Measurements from ENCODE around the gene CREB1. TPM values are rescaled to one million over a fixed set of nuclear protein-coding genes. Genes with fewer than 3 reads are reported as not detected.

The CREB1 gene
- total and polyA plus RNA-seq, 9 of the 15 experiments (the other 6 are each of a cell fraction or from before 2014, with no cell fraction given): 8.9 to 51.3 (median 19.5) TPM

- TF ChIP-seq, protein P1, sequence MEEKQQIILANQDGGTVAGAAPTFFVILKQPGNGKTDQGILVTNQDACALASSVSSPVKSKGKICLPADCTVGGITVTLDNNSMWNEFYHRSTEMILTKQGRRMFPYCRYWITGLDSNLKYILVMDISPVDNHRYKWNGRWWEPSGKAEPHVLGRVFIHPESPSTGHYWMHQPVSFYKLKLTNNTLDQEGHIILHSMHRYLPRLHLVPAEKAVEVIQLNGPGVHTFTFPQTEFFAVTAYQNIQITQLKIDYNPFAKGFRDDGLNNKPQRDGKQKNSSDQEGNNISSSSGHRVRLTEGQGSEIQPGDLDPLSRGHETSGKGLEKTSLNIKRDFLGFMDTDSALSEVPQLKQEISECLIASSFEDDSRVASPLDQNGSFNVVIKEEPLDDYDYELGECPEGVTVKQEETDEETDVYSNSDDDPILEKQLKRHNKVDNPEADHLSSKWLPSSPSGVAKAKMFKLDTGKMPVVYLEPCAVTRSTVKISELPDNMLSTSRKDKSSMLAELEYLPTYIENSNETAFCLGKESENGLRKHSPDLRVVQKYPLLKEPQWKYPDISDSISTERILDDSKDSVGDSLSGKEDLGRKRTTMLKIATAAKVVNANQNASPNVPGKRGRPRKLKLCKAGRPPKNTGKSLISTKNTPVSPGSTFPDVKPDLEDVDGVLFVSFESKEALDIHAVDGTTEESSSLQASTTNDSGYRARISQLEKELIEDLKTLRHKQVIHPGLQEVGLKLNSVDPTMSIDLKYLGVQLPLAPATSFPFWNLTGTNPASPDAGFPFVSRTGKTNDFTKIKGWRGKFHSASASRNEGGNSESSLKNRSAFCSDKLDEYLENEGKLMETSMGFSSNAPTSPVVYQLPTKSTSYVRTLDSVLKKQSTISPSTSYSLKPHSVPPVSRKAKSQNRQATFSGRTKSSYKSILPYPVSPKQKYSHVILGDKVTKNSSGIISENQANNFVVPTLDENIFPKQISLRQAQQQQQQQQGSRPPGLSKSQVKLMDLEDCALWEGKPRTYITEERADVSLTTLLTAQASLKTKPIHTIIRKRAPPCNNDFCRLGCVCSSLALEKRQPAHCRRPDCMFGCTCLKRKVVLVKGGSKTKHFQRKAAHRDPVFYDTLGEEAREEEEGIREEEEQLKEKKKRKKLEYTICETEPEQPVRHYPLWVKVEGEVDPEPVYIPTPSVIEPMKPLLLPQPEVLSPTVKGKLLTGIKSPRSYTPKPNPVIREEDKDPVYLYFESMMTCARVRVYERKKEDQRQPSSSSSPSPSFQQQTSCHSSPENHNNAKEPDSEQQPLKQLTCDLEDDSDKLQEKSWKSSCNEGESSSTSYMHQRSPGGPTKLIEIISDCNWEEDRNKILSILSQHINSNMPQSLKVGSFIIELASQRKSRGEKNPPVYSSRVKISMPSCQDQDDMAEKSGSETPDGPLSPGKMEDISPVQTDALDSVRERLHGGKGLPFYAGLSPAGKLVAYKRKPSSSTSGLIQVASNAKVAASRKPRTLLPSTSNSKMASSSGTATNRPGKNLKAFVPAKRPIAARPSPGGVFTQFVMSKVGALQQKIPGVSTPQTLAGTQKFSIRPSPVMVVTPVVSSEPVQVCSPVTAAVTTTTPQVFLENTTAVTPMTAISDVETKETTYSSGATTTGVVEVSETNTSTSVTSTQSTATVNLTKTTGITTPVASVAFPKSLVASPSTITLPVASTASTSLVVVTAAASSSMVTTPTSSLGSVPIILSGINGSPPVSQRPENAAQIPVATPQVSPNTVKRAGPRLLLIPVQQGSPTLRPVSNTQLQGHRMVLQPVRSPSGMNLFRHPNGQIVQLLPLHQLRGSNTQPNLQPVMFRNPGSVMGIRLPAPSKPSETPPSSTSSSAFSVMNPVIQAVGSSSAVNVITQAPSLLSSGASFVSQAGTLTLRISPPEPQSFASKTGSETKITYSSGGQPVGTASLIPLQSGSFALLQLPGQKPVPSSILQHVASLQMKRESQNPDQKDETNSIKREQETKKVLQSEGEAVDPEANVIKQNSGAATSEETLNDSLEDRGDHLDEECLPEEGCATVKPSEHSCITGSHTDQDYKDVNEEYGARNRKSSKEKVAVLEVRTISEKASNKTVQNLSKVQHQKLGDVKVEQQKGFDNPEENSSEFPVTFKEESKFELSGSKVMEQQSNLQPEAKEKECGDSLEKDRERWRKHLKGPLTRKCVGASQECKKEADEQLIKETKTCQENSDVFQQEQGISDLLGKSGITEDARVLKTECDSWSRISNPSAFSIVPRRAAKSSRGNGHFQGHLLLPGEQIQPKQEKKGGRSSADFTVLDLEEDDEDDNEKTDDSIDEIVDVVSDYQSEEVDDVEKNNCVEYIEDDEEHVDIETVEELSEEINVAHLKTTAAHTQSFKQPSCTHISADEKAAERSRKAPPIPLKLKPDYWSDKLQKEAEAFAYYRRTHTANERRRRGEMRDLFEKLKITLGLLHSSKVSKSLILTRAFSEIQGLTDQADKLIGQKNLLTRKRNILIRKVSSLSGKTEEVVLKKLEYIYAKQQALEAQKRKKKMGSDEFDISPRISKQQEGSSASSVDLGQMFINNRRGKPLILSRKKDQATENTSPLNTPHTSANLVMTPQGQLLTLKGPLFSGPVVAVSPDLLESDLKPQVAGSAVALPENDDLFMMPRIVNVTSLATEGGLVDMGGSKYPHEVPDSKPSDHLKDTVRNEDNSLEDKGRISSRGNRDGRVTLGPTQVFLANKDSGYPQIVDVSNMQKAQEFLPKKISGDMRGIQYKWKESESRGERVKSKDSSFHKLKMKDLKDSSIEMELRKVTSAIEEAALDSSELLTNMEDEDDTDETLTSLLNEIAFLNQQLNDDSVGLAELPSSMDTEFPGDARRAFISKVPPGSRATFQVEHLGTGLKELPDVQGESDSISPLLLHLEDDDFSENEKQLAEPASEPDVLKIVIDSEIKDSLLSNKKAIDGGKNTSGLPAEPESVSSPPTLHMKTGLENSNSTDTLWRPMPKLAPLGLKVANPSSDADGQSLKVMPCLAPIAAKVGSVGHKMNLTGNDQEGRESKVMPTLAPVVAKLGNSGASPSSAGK (IDR thresholded peaks at IDR 0.05): peak; percentile 68
- TF ChIP-seq SMARCE1 (IDR thresholded peaks at IDR 0.05): no peak
- no peak for TF ChIP-seq THRAP3 (IDR thresholded peaks at IDR 0.05; ENCODE audit: borderline replicate concordance)
- no peak for TF ChIP-seq ZBTB11 (CRISPR knock-in tag; IDR thresholded peaks at IDR 0.05)
- TF ChIP-seq ZNF644 (tag; IDR thresholded peaks at IDR 0.05; ENCODE audit: low read depth): no peak
- no peak for TF ChIP-seq SIN3B (IDR thresholded peaks at IDR 0.05; ENCODE audit: low read depth)
- TF ChIP-seq, protein P2, sequence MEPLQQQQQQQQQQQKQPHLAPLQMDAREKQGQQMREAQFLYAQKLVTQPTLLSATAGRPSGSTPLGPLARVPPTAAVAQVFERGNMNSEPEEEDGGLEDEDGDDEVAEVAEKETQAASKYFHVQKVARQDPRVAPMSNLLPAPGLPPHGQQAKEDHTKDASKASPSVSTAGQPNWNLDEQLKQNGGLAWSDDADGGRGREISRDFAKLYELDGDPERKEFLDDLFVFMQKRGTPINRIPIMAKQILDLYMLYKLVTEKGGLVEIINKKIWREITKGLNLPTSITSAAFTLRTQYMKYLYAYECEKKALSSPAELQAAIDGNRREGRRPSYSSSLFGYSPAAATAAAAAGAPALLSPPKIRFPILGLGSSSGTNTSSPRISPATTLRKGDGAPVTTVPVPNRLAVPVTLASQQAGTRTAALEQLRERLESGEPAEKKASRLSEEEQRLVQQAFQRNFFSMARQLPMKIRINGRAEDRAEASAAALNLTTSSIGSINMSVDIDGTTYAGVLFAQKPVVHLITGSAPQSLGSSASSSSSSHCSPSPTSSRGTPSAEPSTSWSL (CRISPR knock-in tag; IDR thresholded peaks at IDR 0.05; ENCODE audit: borderline replicate concordance): no peak
- no peak for TF ChIP-seq XRCC4 (IDR thresholded peaks at IDR 0.05; ENCODE audit: extremely low read depth, insufficient read depth, insufficient read length)
- no peak for TF ChIP-seq TAF7 (tag; IDR thresholded peaks at IDR 0.05)
- TF ChIP-seq ZNF174 (CRISPR knock-in tag; IDR thresholded peaks at IDR 0.05): no peak
- TF ChIP-seq ZNF347 (CRISPR knock-in tag; IDR thresholded peaks at IDR 0.05; ENCODE audit: low read depth): no peak
- TF ChIP-seq ZNF444 (CRISPR knock-in tag; IDR thresholded peaks at IDR 0.05): no peak
Measured at GRCh38 chr2:207491956-207492355, 37.8 kb upstream of the CREB1 start (continued).

All from K562 (cell line).